ENCODE data around the gene CD44.

Gene CD44

GRCh38 chr11:35126879-35127581 is 11.9 kb upstream of the CD44 start:
- TF ChIP-seq CTCF (IDR thresholded peaks at IDR 0.05; ENCODE audit: low read depth, low read length, poor library complexity, severe bottlenecking) (no peak), EZH2phosphoT487 (IDR thresholded peaks at IDR 0.05; ENCODE audit: borderline replicate concordance, low read length) (no peak)
- H3K27ac ChIP-seq (ENCODE audit: low read depth, low read length): no peak overlapping the region
- no peaks in the 10 kb centered on the region for H3K9me2 ChIP-seq (replicated peaks; ENCODE audit: control insufficient read depth, low read length)
- no peaks in the 10 kb centered on the region for H3F3A ChIP-seq (ENCODE audit: control insufficient read depth, insufficient read depth)
- H3K36me3 ChIP-seq (ENCODE audit: control insufficient read depth, low read length): no peaks in the 10 kb centered on the region
- no peaks in the 10 kb centered on the region for H3K79me2 ChIP-seq (ENCODE audit: control insufficient read depth, low read length)
- no peaks in the 10 kb centered on the region for H4K20me1 ChIP-seq (ENCODE audit: control insufficient read depth, insufficient read depth, low read depth, low read length)
- H3K4me2 ChIP-seq (ENCODE audit: low read length): no peak overlapping the region
- H3K27me3 ChIP-seq (ENCODE audit: control insufficient read depth, low read length): 0 out of 2 replicates have a peak, but pooled peaks cover 3% of the 10 kb centered on the region
- peaks cover 14% of the 10 kb centered on the region for H3K4me1 ChIP-seq (ENCODE audit: control insufficient read depth, low read length)
- H3K9me3 ChIP-seq (ENCODE audit: control insufficient read depth, insufficient read depth, low read length): no peaks in the 10 kb centered on the region
- no peak overlapping the region for H3K4me3 ChIP-seq (ENCODE audit: low read length)

- no peaks in the 10 kb centered on the region for H3K36me3 ChIP-seq (ENCODE audit: control insufficient read depth, low read length)
- no peaks in the 10 kb centered on the region for H3K9me2 ChIP-seq (replicated peaks; ENCODE audit: control insufficient read depth, low read length)
- TF ChIP-seq CTCF (IDR thresholded peaks at IDR 0.05; ENCODE audit: low read depth, low read length, poor library complexity, severe bottlenecking): no peak
- TF ChIP-seq EZH2phosphoT487 (IDR thresholded peaks at IDR 0.05; ENCODE audit: borderline replicate concordance, low read length): no peak
- H3K4me1 ChIP-seq (ENCODE audit: control insufficient read depth, low read length): peaks cover 14% of the 10 kb centered on the region
- 0 out of 2 replicates have a peak, but pooled peaks cover 3% of the 10 kb centered on the region for H3K27me3 ChIP-seq (ENCODE audit: control insufficient read depth, low read length)
- no peaks in the 10 kb centered on the region for H3K9me3 ChIP-seq (ENCODE audit: control insufficient read depth, insufficient read depth, low read length)
- no peak overlapping the region for H3K27ac ChIP-seq (ENCODE audit: low read depth, low read length)
- no peaks in the 10 kb centered on the region for H3K79me2 ChIP-seq (ENCODE audit: control insufficient read depth, low read length)
- no peak overlapping the region for H3K4me2 ChIP-seq (ENCODE audit: low read length)
- no peak overlapping the region for H3K4me3 ChIP-seq (ENCODE audit: low read length)
- H4K20me1 ChIP-seq (ENCODE audit: control insufficient read depth, insufficient read depth, low read depth, low read length): no peaks in the 10 kb centered on the region
- H3F3A ChIP-seq (ENCODE audit: control insufficient read depth, insufficient read depth): no peaks in the 10 kb centered on the region
These were observed 11.4 kb upstream of the CD44 start for GRCh38 chr11:35127619-35128018.

GRCh38 chr11:35131094-35131493 is 7.9 kb upstream of the CD44 start:
- Histone ChIP-seq H3K4me1 (ENCODE audit: control insufficient read depth, low read length) (peaks cover 6% of the 10 kb centered on the region), H3K4me2 (ENCODE audit: low read length) (no peak overlapping the region), H3K27ac (ENCODE audit: low read depth, low read length) (no peak overlapping the region), H3K9me2 (replicated peaks; ENCODE audit: control insufficient read depth, low read length) (no peaks in the 10 kb centered on the region), H4K20me1 (ENCODE audit: control insufficient read depth, insufficient read depth, low read depth, low read length) (no peaks in the 10 kb centered on the region), H3K4me3 (ENCODE audit: low read length) (no peak overlapping the region), H3K9me3 (ENCODE audit: control insufficient read depth, insufficient read depth, low read length) (no peaks in the 10 kb centered on the region), H3K27me3 (ENCODE audit: control insufficient read depth, low read length) (peaks cover 8% of the 10 kb centered on the region; the same call in 1 of the 2 replicates), H3K36me3 (ENCODE audit: control insufficient read depth, low read length) (no peaks in the 10 kb centered on the region), H3K79me2 (ENCODE audit: control insufficient read depth, low read length) (no peaks in the 10 kb centered on the region), H3F3A (ENCODE audit: control insufficient read depth, insufficient read depth) (no peaks in the 10 kb centered on the region)
- TF ChIP-seq EZH2phosphoT487 (IDR thresholded peaks at IDR 0.05; ENCODE audit: borderline replicate concordance, low read length): no peak

- Histone ChIP-seq H3K9me3 (ENCODE audit: control insufficient read depth, insufficient read depth, low read length) (no peaks in the 10 kb centered on the region), H3K4me3 (ENCODE audit: low read length) (no peak overlapping the region), H4K20me1 (ENCODE audit: control insufficient read depth, insufficient read depth, low read depth, low read length) (no peaks in the 10 kb centered on the region), H3K79me2 (ENCODE audit: control insufficient read depth, low read length) (no peaks in the 10 kb centered on the region), H3K9me2 (replicated peaks; ENCODE audit: control insufficient read depth, low read length) (no peaks in the 10 kb centered on the region), H3K36me3 (ENCODE audit: control insufficient read depth, low read length) (no peaks in the 10 kb centered on the region), H3K27ac (ENCODE audit: low read depth, low read length) (no peak overlapping the region), H3K4me2 (ENCODE audit: low read length) (no peak overlapping the region), H3K4me1 (ENCODE audit: control insufficient read depth, low read length) (no peaks in the 10 kb centered on the region), H3F3A (ENCODE audit: control insufficient read depth, insufficient read depth) (no peaks in the 10 kb centered on the region), H3K27me3 (ENCODE audit: control insufficient read depth, low read length) (peaks cover 8% of the 10 kb centered on the region; the same call in 1 of the 2 replicates)
- TF ChIP-seq EZH2phosphoT487 (IDR thresholded peaks at IDR 0.05; ENCODE audit: borderline replicate concordance, low read length) (no peak), CTCF (IDR thresholded peaks at IDR 0.05; ENCODE audit: low read depth, low read length, poor library complexity, severe bottlenecking) (no peak)
These were observed 7.1 kb upstream of the CD44 start for GRCh38 chr11:35131886-35132285.
